OCI-LY1 (cell line): Measurements from ENCODE around the gene CYB5R2.

ENCODE experiments used
- EZH2 ChIP-seq: fragments of 200-600 bp; sonication (generic), shearing (Covaris generic); IDR thresholded peaks from 2 replicates; pipeline ENCODE4 v1.8.0; 2017; ENCODE audit warnings: borderline replicate concordance, mixed run types, mild to moderate bottlenecking, antibody characterized with exemption, low read length, moderate library complexity, mixed read lengths
- TF ChIP-seq, protein P1 (sequence below): fragments of 200-600 bp; sonication (generic), shearing (Covaris generic); IDR thresholded peaks from 2 replicates; pipeline ENCODE4 v1.5.1; 2017; ENCODE audit warnings: mild to moderate bottlenecking, antibody characterized with exemption, low read length, moderate library complexity, mixed read lengths

DNA sequence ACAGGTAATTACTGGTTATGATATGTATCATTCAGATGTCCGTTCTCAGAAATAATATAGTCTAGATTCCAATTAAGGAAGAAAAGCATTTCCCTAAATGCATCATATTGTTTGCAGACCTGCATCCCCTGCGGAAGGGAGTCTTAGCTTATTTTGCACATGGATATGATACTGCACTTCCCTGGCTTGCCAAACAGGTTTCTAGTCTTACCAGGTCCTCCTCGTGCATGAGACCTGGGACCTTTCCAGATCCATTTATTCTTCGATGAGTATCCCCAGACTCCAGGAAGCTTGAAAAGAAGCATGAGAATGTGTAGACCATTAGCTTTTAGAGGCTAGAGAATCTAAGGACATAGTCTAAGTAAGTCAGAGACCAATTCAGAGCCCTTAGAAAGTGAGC is 30.6 kb downstream of the CYB5R2 start:
- TF ChIP-seq, protein P1, sequence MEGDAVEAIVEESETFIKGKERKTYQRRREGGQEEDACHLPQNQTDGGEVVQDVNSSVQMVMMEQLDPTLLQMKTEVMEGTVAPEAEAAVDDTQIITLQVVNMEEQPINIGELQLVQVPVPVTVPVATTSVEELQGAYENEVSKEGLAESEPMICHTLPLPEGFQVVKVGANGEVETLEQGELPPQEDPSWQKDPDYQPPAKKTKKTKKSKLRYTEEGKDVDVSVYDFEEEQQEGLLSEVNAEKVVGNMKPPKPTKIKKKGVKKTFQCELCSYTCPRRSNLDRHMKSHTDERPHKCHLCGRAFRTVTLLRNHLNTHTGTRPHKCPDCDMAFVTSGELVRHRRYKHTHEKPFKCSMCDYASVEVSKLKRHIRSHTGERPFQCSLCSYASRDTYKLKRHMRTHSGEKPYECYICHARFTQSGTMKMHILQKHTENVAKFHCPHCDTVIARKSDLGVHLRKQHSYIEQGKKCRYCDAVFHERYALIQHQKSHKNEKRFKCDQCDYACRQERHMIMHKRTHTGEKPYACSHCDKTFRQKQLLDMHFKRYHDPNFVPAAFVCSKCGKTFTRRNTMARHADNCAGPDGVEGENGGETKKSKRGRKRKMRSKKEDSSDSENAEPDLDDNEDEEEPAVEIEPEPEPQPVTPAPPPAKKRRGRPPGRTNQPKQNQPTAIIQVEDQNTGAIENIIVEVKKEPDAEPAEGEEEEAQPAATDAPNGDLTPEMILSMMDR: no peak
- no peak for TF ChIP-seq EZH2
